Skeletal muscle cell (primary cell): ENCODE measurements around the gene SPATA6L.

ENCODE experiments used
- DNase-seq: peaks from one replicate; pipeline ENCODE4 v3.0.0-alpha.2; 2010; ENCODE audit warnings: low read depth
- H3K4me3 ChIP-seq: 2 replicates; pipeline ENCODE4 v1.5.1; 2011; ENCODE audit warnings: low read depth, mild to moderate bottlenecking, control low read depth, low read length, moderate library complexity

The SPATA6L gene

DNA sequence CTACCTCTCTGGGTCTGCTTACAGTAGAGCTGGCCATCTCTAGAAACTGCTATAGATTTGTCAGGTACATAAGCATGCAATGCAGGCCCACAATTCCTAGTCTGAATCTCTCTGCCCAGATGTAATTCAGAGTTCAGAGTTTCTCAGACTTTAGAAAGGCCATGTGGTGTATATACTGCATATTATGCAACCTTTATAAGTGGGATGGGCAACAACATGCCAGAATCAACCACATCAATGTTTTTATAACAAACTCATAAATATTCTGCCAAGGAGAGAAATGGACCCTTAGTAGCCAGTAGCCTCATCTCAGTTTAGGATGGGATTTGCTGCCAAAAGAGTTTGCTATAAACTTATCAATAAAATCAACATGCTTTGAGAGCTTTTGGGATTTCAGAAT lies 97.2 kb downstream of the SPATA6L start:
- DNase-seq, result no peak

DNA sequence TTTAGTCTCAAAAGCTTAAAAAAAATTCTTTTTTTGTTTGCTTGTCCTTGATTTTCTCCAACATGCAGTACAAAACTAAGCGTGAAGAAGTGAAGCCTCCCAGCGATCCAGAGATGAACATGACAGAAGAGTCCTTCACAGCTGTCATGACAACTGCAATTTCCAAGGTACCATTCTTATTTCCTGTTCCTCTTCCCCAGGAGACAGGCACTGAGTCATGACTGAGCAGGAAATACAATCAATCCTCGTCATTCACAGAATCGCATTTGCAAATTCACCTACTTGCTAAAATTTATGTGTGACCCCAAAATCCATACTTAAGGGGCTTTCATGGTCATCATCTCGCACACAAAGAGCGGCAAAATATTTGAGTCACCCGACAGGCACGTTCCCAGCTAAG lies 98.7 kb downstream of the SPATA6L start:
- no peak for DNase-seq
- H3K4me3 ChIP-seq, result no peak overlapping the region

More for the DNA sequence above, 97.2 kb downstream of the SPATA6L start:
- H3K4me3 ChIP-seq, result no peak overlapping the region

DNA sequence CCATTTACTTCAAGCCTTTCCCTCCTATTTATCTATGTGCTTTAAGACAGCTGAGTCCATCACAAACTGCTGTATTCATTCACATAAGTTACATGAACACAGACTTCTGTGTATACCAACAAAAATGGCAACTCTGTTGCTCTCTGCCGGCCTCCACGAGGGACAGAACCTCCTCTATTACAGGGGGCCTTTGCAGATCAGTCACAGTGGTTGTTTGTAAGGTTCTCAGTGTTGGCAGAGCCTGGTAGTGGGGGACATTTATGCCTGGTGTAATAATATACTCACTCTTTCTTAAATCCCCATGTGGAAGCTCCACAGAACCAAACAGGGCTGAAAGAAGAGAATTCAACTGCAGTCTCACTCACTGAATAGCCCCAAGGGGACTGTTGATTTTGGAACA lies 99.5 kb downstream of the SPATA6L start:
- no peak overlapping the region for H3K4me3 ChIP-seq
- DNase-seq, result no peak

DNA sequence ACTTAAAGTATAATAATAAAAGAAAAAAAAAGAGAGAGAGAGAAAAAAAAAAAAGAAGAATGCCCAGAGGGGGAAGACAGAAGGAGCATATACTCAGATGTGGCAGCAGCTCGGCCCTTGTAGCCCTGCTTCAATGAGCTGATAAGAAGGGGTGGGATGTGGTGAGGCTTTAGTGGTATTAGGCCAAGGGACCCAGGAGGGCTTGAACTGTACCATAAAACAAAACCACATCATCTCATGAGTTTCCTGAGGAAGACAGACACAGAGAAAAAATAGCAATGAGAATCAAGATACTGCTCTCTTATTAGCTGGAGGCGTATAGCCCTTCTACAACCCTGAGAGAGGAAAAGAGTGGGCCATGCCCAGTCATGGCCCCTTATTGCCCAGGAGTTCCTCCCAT lies 103.2 kb downstream of the SPATA6L start:
- DNase-seq, result no peak

DNA sequence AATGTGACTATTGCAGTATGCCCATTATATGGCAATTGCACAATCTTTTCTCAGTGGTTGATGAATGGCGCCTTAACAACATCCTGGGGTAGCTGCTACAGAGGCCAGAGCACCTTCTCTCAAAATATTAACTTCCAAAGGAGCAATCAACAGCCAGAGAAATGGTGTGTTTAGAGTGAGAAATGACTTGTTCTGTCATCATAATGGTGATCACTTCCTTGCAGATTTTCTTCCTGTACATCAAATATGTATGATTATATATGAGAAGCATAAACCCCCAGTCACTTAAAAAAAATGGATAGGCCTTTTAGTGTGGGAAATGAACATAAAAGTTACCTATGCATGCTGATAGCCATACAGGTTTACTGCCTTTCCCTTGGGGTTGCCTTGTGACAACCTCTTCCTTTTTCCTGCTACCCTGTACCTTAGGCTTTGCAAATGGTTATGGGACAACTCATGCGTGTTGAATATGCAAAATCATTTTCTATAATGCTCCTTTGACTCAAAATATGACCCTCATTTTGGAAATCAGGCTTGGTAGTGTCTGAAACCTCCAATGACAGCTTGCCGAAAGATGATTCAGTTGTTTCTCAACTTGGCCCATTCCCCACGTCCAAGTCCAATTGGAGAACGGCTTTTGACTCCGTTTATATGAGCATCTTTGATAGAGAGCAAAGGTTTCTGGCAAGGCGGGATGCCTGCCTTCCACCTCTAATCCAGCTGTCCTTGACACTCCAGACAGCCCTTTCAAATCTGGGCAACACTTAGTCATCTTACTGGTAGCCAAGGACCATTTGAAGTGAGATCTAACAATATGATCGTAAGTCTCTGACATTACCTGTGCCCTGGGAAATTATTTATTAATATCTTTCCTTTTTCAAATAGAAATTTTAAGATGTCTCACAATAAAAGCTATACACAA lies 106.8 kb downstream of the SPATA6L start:
- no peak for DNase-seq

More for the DNA sequence above, 103.2 kb downstream of the SPATA6L start:
- H3K4me3 ChIP-seq, result no peak overlapping the region

DNA sequence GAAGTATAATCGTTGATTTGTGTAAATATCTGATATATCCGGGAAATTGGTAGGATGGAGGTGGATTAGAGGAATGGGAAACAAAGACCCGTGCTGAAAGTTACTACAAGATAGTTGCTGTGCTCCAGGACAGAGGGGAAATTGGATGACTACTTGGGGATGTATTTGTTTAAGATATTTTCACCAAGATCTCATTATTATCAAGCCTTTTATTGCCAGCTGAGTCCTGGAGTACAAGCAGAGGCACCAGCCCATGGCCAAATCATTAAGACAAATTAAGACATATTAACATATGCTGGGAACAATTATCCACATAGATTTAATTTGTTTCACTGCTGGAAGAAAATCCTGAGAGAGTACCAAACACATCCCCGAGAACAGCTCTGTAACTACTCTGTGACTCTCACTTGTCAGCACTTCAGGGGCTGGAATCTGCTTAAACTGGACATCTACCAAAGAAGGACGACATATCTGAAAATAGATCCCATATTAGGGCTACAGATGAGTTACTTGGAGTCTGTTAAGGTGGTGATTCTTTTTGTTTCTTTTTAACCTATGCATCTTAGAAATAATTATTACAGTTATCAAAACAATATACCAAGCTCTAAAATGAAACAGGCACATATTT lies 107.8 kb downstream of the SPATA6L start:
- DNase-seq, result no peak
- H3K4me3 ChIP-seq, result no peak overlapping the region

More for the DNA sequence above, 106.8 kb downstream of the SPATA6L start:
- H3K4me3 ChIP-seq, result no peak overlapping the region

DNA sequence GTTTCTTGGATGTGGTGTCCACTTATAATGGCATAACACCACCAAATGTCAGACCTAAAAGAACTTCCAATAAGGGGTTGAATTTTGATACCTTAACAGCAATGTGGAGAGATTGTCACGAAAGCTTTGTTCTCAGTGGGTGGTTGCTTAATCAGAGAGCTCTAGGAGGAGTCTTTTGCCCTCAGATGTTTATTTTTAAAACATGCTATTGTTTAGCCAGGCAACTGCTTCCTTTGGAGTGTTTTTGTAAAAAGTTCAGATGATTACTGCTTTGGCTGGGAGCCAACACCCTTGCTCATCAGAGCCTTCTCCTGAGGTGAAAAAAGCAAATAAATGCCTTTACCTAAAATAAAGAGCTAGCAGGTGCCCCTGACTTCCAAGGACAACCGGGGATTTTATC lies 111.0 kb downstream of the SPATA6L start:
- H3K4me3 ChIP-seq, result no peak overlapping the region
- DNase-seq, result no peak

DNA sequence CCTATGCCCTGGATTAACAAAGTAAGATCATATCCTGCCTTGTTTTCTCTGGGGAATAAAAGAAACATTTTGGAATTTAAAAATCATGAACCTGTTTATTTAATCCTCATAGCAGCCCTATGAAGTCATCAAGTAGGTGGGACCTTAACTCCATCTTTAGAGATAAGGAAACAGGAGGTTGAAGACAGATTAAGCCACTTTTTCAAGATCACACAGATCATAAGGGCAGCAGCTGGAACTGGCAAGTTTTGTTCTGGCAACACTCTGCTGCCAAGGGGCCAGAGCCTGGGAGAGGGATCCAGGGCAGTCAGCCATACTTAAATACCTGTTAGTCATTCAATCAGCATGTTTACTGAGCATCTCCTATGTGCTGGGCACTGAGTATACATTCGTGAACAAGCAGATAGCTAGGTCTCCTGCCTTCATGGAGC lies 112.3 kb downstream of the SPATA6L start:
- no peak overlapping the region for H3K4me3 ChIP-seq
- DNase-seq, result no peak

DNA sequence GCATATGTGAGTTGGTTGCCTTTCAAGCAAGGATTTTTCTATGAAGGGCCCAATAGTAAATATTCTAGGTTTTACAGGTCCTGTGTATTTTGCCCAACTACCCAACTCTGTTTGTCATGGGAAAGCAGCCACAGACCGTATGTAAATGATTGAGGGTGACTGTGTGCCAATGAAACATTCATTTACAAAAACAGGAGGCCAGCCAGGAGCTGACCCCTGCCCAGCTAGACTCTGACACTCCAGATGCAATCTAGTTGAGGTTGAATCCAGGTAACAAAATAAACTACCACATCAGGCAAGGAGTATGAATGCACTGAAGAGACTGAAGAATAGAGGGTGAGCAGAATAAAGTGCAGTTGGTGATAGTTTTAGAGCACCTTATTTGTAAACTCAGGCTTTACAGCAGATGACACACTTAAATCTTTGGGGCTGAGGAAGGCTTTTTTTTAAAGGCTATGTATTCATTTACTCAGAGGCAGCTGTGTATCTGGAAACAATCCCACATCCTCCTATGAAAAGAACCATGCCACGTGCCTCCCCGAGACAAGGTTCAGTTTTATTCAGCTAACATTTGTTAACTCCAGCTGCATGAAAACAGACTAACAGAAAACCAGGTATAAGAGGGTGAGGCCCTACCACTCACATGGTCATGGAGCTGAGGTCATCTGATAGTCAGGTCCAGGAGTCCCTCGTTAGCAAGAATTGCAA lies 115.3 kb downstream of the SPATA6L start:
- no peak overlapping the region for H3K4me3 ChIP-seq
- no peak for DNase-seq

DNA sequence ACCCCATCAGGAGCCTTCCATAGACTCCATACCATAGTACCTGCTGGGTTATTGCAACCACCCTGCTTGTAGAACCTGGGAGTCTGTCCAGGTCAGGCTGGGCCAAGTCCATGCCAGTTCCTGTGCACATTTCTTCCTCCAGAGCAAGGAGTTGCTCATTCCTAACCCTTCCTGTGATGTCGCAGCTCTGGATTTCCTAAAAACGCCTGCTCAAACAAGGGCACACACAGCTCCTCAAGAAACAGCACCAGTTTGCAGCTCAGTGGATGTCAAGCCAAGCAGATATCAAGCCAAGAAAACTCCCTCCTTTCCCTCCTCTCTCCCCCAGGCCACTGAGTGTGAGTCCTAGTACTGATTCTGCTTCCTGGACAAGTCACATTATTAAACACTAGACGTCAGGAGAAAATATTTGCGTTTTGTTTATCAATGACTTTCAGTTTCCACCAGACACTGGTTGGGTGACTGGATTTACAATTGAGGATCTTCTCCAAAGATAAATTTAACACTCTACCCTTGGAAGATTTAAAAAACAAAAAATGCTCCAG lies 116.5 kb downstream of the SPATA6L start:
- no peak overlapping the region for H3K4me3 ChIP-seq
- no peak for DNase-seq

DNA sequence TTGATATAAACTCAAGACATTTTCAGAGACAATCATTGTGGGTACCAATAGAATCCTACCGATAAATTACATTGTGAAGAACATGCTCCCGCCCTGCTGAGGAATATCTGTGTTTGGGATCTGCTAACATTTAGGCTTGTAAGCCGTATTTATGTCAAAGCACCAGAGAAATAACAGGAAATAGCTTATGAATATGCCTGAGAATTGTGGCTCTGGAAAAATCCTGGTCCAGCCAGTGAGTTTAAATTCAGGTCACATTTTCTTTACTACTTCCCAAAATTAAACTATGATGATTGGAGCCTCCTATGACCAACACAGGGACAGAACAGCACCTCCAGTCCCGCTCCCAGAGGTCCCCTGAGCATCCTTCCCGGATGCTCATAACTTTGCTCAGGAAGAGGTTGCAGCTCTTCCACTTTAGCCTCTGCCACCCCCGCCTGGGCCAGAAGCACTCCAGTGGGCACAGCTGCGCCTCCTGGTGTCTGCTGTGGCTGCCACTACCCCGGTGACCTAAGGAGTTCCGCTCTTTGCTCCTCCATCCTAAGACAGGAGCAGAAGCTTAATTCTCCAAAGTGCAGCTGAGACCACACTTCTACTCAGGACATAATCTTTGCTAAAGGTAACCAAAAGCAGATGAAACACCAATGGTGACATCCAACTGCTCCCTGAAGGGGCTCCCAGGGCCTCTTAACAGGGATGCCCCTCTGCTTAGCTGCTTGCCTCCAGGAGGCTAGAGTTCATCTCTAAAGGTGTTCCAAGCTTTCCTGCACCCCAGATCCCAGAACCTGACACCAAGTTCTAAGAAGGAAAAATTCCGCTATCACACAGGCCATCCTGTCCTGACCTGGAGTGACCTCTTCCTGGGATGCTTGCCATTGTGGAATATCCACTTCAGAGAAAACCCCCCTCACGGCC lies 117.2 kb downstream of the SPATA6L start:
- no peak overlapping the region for H3K4me3 ChIP-seq
- DNase-seq, result no peak
